ENCODE results near the gene PON2. TPM values are rescaled to one million over a fixed set of nuclear protein-coding genes. Genes with fewer than 3 reads are reported as not detected.

Gene PON2
- total RNA-seq, 4 donors from 2014 or later: 53.9 to 110 (median 58.2) TPM

DNA sequence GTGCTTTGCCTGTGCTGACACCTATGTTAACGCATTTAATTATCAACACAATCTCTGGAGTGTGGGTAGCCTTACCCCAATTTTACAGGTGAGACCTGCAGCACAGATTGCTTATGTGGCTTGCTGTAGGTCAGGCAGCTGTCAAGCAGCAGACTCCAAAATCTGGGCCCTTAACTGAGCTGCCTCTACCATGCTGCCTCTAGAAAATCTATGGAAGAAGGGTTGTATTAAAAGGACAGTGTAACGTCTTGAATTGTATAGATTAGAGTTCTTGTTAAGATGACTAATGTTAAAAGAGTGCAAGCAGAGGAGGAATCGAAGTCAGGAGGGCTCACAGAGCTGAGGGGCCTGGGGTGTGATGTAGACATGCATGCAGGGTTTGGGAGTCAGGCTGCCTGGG lies 37.4 kb downstream of the PON2 start:
- 79 to 89% methylated on average over 3 of the region's 3 CpGs for WGBS, 2 donors (ENCODE audit: low coverage in 1 of 2)

GRCh38 chr7:95396136-95397032 lies 38.4 kb downstream of the PON2 start, which contains the start of gene PON3:
Gene PON3, minus strand, starts transcription at chr7:95396375. Its CDS starts 25 bp downstream, at chr7:95396350.
- Histone ChIP-seq H3K27ac (peak within 1 kb of the TSS in 1 of 4 donors; percentile 25), H3K36me3 (no peaks in the 10 kb centered on the region), H3K4me3 (peak within 1 kb of the TSS; percentile 28 to 58), H3K27me3 (peaks cover 31% of the 10 kb centered on the region), H3K9me3 (no peaks in the 10 kb centered on the region), H3K4me1 (peaks cover 0 to 12% (median 3%) of the 10 kb centered on the region in 3 donors)
- no peak for TF ChIP-seq POLR2A (IDR thresholded peaks at IDR 0.05)
- TF ChIP-seq EP300 (IDR thresholded peaks at IDR 0.05): no peak
- peak in 1 of 4 experiments; percentile 23 for TF ChIP-seq CTCF (IDR thresholded peaks at IDR 0.05)
- ATAC-seq: peak; percentile 57
- 19 to 25% methylated on average over 5 to 21 of the region's 68 CpGs for WGBS, 2 donors (ENCODE audit: low coverage in 1 of 2)

More for the DNA sequence above, 37.4 kb downstream of the PON2 start:
- ATAC-seq: no peak
- Histone ChIP-seq H3K36me3 (no peaks in the 10 kb centered on the region), H3K4me1 (peaks cover 0 to 12% (median 3%) of the 10 kb centered on the region in 3 donors), H3K27ac (no peak overlapping the region), H3K9me3 (no peaks in the 10 kb centered on the region), H3K4me3 (peak overlapping the region in 1 of 2 donors; percentile 58), H3K27me3 (peaks cover 31% of the 10 kb centered on the region)
- TF ChIP-seq POLR2AphosphoS5 (IDR thresholded peaks at IDR 0.05): no peak
- no peak for TF ChIP-seq EP300 (IDR thresholded peaks at IDR 0.05)
- no peak for TF ChIP-seq CTCF (IDR thresholded peaks at IDR 0.05)
- no peak for TF ChIP-seq POLR2A (IDR thresholded peaks at IDR 0.05)

DNA sequence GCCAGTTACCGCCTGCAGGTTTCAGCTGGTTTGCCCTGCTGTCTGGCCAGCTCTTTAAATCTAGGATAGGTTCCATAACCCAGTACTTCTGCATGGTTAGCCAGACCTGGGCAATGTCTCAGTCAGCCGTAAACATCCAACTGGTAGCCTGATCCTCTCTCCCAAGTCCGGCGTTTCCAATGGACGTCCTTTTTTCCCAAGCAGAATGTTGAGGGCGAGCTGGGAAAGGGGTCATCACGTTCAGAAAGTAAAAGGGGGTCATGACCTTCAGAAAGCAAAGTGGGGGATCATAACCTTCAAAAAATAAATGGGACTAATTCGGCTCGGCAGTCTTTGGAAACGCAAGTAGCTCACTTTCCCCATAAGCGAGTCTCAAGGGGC lies 39.1 kb downstream of the PON2 start:
- Histone ChIP-seq H3K4me3 (peak overlapping the region; percentile 28 to 58), H3K4me1 (peaks cover 0 to 12% (median 3%) of the 10 kb centered on the region in 3 donors), H3K9me3 (no peaks in the 10 kb centered on the region), H3K27ac (no peak overlapping the region), H3K36me3 (no peaks in the 10 kb centered on the region), H3K27me3 (peaks cover 31% of the 10 kb centered on the region)
- TF ChIP-seq CTCF (IDR thresholded peaks at IDR 0.05) (no peak), POLR2A (IDR thresholded peaks at IDR 0.05) (no peak), EP300 (IDR thresholded peaks at IDR 0.05) (no peak), POLR2AphosphoS5 (IDR thresholded peaks at IDR 0.05) (no peak)
- ATAC-seq: no peak
- 69 to 80% methylated on average over 3 to 4 of the region's 11 CpGs for WGBS, 2 donors (ENCODE audit: low coverage in 1 of 2)

DNA sequence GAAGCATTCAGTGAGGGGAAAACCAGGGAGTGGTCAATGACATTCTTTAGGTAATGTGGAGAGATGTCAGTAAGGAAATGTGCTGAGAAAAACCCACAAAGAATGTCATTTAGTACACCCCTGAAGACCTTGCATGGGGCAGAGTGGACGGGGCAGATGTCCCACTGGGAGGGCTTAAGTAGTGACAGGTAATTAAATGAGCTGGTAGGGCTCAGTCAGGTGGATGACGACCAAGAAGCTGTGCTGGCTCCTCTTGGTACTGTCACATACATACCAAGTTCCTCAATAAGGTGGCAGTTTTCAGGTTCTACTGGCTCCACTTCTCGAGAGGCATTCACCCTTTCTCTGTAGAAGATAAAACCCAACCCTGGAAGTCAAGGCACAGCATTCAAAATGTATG lies 40.5 kb downstream of the PON2 start:
- Histone ChIP-seq H3K9me3 (no peaks in the 10 kb centered on the region), H3K27me3 (peaks cover 31% of the 10 kb centered on the region), H3K4me3 (no peak overlapping the region), H3K36me3 (no peaks in the 10 kb centered on the region), H3K27ac (no peak overlapping the region), H3K4me1 (peaks cover 0 to 12% (median 3%) of the 10 kb centered on the region in 3 donors)
- 70 to 90% methylated on average over 3 of the region's 3 CpGs for WGBS, 2 donors (ENCODE audit: low coverage in 1 of 2)
- no peak for ATAC-seq
- TF ChIP-seq CTCF (IDR thresholded peaks at IDR 0.05): no peak

- Histone ChIP-seq H3K27ac (no peak overlapping the region), H3K9me3 (peaks cover 0 to 8% (median 0%) of the 10 kb centered on the region in 3 donors), H3K27me3 (peaks cover 24% of the 10 kb centered on the region), H3K4me1 (peaks cover 0 to 10% (median 3%) of the 10 kb centered on the region in 3 donors), H3K36me3 (no peaks in the 10 kb centered on the region), H3K4me3 (no peak overlapping the region)
- no peak for TF ChIP-seq EP300 (IDR thresholded peaks at IDR 0.05)
- no peak for TF ChIP-seq POLR2A (IDR thresholded peaks at IDR 0.05)
- TF ChIP-seq CTCF (IDR thresholded peaks at IDR 0.05): no peak
- no peak for TF ChIP-seq POLR2AphosphoS5 (IDR thresholded peaks at IDR 0.05)
- no peak for ATAC-seq
- 78 to 85% methylated on average over 2 of the region's 2 CpGs for WGBS, 2 donors (ENCODE audit: low coverage in 1 of 2)
Observed at GRCh38 chr7:95391761-95392160, 43.1 kb downstream of the PON2 start.
